Neural progenitor cell (in vitro differentiated cells): ENCODE data around the gene SLC25A22. TPM values are rescaled to one million over a fixed set of nuclear protein-coding genes. Genes with fewer than 3 reads are reported as not detected.

Experiments used
- DNase-seq: peaks from one replicate; pipeline ENCODE4 v3.0.0-alpha.2; 2016; ENCODE audit warnings: low spot score
- H2AFZ ChIP-seq: fragments of 200-600 bp; sonication (generic); replicated peaks from 2 replicates; pipeline ENCODE4 v1.6.1; 2016; ENCODE audit warnings: antibody characterized with exemption
- H3F3A ChIP-seq: fragments of 200-600 bp; sonication (generic); 2 replicates; pipeline ENCODE4 v1.6.1; 2016; ENCODE audit warnings: antibody characterized with exemption, low read depth
- H3K27ac ChIP-seq: fragments of 200-600 bp; sonication (generic); 2 replicates; pipeline ENCODE4 v1.5.1; 2016; ENCODE audit warnings: mild to moderate bottlenecking
- H3K27me3 ChIP-seq: fragments of 200-600 bp; sonication (generic); 2 replicates; pipeline ENCODE4 v1.6.1; 2016; ENCODE audit warnings: mild to moderate bottlenecking, moderate library complexity
- H3K36me3 ChIP-seq: fragments of 200-600 bp; sonication (generic); 2 replicates; pipeline ENCODE4 v1.5.1; 2016
- H3K4me1 ChIP-seq: fragments of 200-600 bp; sonication (generic); 2 replicates; pipeline ENCODE4 v1.6.1; 2016; ENCODE audit warnings: mixed run types
- H3K4me2 ChIP-seq: fragments of 200-600 bp; sonication (generic); 2 replicates; pipeline ENCODE4 v1.6.1; 2016
- H3K4me3 ChIP-seq: fragments of 200-600 bp; sonication (generic); 2 replicates; pipeline ENCODE4 v1.5.1; 2016
- H3K79me2 ChIP-seq: fragments of 200-600 bp; sonication (generic); 2 replicates; pipeline ENCODE4 v1.6.1; 2016; ENCODE audit warnings: low read depth
- H3K9ac ChIP-seq: fragments of 200-600 bp; sonication (generic); 2 replicates; pipeline ENCODE4 v1.6.1; 2016
- H3K9me3 ChIP-seq: fragments of 200-600 bp; sonication (generic); 2 replicates; pipeline ENCODE4 v1.5.1; 2016; ENCODE audit warnings: low read depth
- H4K20me1 ChIP-seq: fragments of 200-600 bp; sonication (generic); 2 replicates; pipeline ENCODE4 v1.6.1; 2016; ENCODE audit warnings: low read depth
- H3K27ac Mint-ChIP-seq: 3 replicates; pipeline ENCODE4 v1.8.0; 2021; ENCODE audit warnings: mixed read lengths
- H3K27me3 Mint-ChIP-seq: 2 replicates; pipeline ENCODE4 v1.8.0; 2022; ENCODE audit warnings: low read depth, mild to moderate bottlenecking, inconsistent platforms, moderate library complexity, mixed read lengths; ENCODE audit not compliant: insufficient read depth
- H3K36me3 Mint-ChIP-seq: 3 replicates; pipeline ENCODE4 v1.8.0; 2021; ENCODE audit warnings: mixed read lengths
- H3K4me1 Mint-ChIP-seq: 3 replicates; pipeline ENCODE4 v1.8.0; 2021; ENCODE audit warnings: mixed read lengths
- H3K4me3 Mint-ChIP-seq: 3 replicates; pipeline ENCODE4 v1.8.0; 2021; ENCODE audit warnings: mild to moderate bottlenecking, moderate library complexity, mixed read lengths
- H3K9me3 Mint-ChIP-seq: 3 replicates; pipeline ENCODE4 v1.8.0; 2020; ENCODE audit warnings: mixed read lengths
- CTCF ChIP-seq: fragments of 200-600 bp; sonication (generic); IDR thresholded peaks from 2 replicates; pipeline ENCODE4 v1.5.1; 2017; ENCODE audit warnings: antibody characterized with exemption, mild to moderate bottlenecking
- EZH2 ChIP-seq: fragments of 200-600 bp; sonication (generic); IDR thresholded peaks from 2 replicates; pipeline ENCODE4 v1.6.1; 2017; ENCODE audit warnings: antibody characterized with exemption, mild to moderate bottlenecking, moderate library complexity
- EZH2phosphoT487 ChIP-seq: fragments of 200-600 bp; sonication (generic); IDR thresholded peaks from 2 replicates; pipeline ENCODE4 v1.6.1; 2017; ENCODE audit warnings: antibody characterized with exemption
- total RNA-seq: library from RNA; depleted of rRNA; stranded (reverse); fragments of >200 nt; gene quantifications from 2 replicates; pipeline ENCODE4 v1.2.3, GENCODE V29; 2015; ENCODE audit warnings: low replicate concordance

Gene SLC25A22
- total RNA-seq, 1 donor from 2014 or later, result 11.0 TPM

GRCh38 chr11:836274-836673, 38.2 kb upstream of the SLC25A22 start:
- Mint-ChIP-seq H3K4me1 (peaks cover 26% of the 10 kb centered on the region), H3K27ac (no peak overlapping the region), H3K9me3 (no peaks in the 10 kb centered on the region), H3K4me3 (no peak overlapping the region), H3K27me3 (peaks cover 15% of the 10 kb centered on the region), H3K36me3 (peaks cover 3% of the 10 kb centered on the region)
- Histone ChIP-seq H3K79me2 (peaks cover 13% of the 10 kb centered on the region), H4K20me1 (peaks cover 68% of the 10 kb centered on the region), H3K27ac (no peak overlapping the region), H3K9me3 (no peaks in the 10 kb centered on the region), H3K4me3 (no peak overlapping the region), H2AFZ (no peak overlapping the region), H3K36me3 (no peaks in the 10 kb centered on the region), H3K4me2 (no peak overlapping the region), H3K9ac (no peak overlapping the region), H3F3A (peaks cover 31% of the 10 kb centered on the region), H3K27me3 (peaks cover 12% of the 10 kb centered on the region), H3K4me1 (peaks cover 14% of the 10 kb centered on the region)
- no peak for DNase-seq
- TF ChIP-seq CTCF (no peak), EZH2phosphoT487 (no peak), EZH2 (no peak)

DNA sequence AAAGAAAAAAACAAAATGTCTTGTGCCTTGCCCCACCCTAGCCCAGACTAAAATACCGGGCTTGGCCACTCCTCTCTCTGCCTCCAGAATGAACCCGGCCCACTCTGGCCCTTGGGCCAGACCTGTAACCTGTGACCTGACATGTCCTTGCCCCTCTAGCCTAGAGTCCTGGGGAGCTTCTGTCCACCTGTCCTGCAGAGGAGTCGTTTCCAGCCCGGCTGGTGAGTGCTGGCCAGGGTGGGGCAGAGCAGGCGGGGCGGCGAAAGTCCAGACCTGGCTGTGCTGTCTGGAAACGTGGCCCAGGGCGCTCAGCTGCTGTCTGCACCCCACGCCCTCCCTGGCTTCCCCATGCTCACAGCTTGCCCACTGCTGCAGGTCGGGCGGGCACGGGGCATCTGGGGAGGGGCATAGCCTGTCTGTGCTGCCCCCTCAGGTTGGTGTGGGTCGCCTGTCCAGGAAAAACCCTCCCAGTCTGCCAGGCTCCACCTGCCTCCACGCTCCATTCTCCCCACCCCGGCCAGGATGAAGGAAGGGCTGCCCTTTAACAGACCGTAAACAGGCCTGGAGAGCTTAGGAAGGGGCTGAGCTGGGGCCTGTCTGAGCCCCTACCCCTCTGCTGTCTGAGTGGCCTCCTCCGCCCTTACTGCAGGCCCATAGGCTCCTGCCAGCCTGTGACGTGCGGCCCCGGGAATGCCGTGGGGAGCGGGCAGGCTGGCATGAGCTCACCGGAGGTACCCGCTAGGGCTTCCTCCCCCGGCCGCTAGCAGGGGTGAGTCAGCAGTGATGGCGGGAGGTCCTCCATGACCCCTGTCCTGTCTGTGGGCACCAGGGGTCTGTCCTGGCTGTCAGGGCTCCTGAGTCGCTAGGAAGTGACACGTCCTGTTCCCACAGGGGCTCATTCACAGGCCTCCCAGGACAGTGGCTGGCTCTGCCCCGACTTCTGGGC, 36.6 kb upstream of the SLC25A22 start:
- Mint-ChIP-seq H3K27me3 (peaks cover 21% of the 10 kb centered on the region), H3K4me3 (peak overlapping the region; percentile 85), H3K9me3 (no peaks in the 10 kb centered on the region), H3K4me1 (peaks cover 18% of the 10 kb centered on the region), H3K27ac (peak overlapping the region; percentile 63), H3K36me3 (peaks cover 3% of the 10 kb centered on the region)
- TF ChIP-seq EZH2 (no peak), CTCF (no peak), EZH2phosphoT487 (no peak)
- no peaks in the 10 kb centered on the region for H3K79me2 ChIP-seq
- peaks cover 29% of the 10 kb centered on the region for H3K27me3 ChIP-seq
- no peaks in the 10 kb centered on the region for H3K9me3 ChIP-seq
- H3F3A ChIP-seq, result peaks cover 38% of the 10 kb centered on the region
- no peak overlapping the region for H3K4me3 ChIP-seq
- H4K20me1 ChIP-seq, result peaks cover 64% of the 10 kb centered on the region
- H3K36me3 ChIP-seq, result no peaks in the 10 kb centered on the region
- H3K4me2 ChIP-seq, result no peak overlapping the region
- no peak overlapping the region for H3K9ac ChIP-seq
- no peak for DNase-seq
- peaks cover 26% of the 10 kb centered on the region for H3K4me1 ChIP-seq
- no peak overlapping the region for H2AFZ ChIP-seq
- no peak overlapping the region for H3K27ac ChIP-seq

DNA sequence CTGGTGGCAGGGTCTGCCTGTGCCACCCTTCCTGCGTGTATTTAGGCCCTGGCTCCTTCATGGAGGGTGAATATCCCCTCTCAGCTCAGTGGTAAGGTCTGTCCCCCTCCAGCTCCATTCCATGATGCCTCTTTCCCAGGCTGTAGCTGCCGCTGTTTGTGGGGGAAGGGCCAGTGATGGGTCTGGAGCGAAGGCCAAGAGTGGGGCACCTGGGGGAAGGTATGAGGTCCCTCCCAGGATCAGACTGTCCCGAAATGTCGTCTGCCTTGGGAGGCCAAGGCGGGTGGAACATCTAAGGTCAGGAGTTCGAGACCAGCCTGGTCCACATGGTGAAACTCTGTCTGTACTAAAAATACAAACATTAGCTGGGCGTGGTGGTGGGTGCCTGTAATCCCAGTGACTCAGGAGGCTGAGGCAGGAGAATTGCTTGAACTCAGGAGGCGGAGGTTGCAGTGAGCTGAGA, 35.8 kb upstream of the SLC25A22 start:
- Histone ChIP-seq H3K27ac (no peak overlapping the region), H3K27me3 (peaks cover 36% of the 10 kb centered on the region), H3K36me3 (no peaks in the 10 kb centered on the region), H3K4me3 (peak overlapping the region; percentile 87), H3K9ac (no peak overlapping the region), H3K79me2 (no peaks in the 10 kb centered on the region), H2AFZ (no peak overlapping the region), H3K4me1 (peaks cover 34% of the 10 kb centered on the region), H4K20me1 (peaks cover 69% of the 10 kb centered on the region), H3K9me3 (no peaks in the 10 kb centered on the region), H3K4me2 (peak overlapping the region; percentile 80), H3F3A (peaks cover 45% of the 10 kb centered on the region)
- peak overlapping the region; percentile 63 for H3K27ac Mint-ChIP-seq
- peak overlapping the region; percentile 85 for H3K4me3 Mint-ChIP-seq
- peaks cover 2% of the 10 kb centered on the region for H3K36me3 Mint-ChIP-seq
- H3K27me3 Mint-ChIP-seq, result peaks cover 25% of the 10 kb centered on the region
- H3K9me3 Mint-ChIP-seq, result no peaks in the 10 kb centered on the region
- TF ChIP-seq CTCF, result no peak
- no peak for TF ChIP-seq EZH2
- TF ChIP-seq EZH2phosphoT487, result no peak
- no peak for DNase-seq
- H3K4me1 Mint-ChIP-seq, result peaks cover 26% of the 10 kb centered on the region
